Hepatocyte (in vitro differentiated cells): ENCODE results near the gene PCDHB6.
"Not testable (repeated sequence)": the region's sequence is repeated elsewhere in the genome, so short reads cannot be mapped to it uniquely, and the experiment has no call there.

ENCODE experiments used
- CTCF ChIP-seq: fragments of 200-600 bp; sonication (generic); IDR thresholded peaks from 2 replicates; pipeline ENCODE4 v1.5.1; 2016; ENCODE audit warnings: antibody characterized with exemption, mild to moderate bottlenecking; ENCODE audit not compliant: poor library complexity
- EZH2 ChIP-seq: fragments of 200-600 bp; sonication (generic); IDR thresholded peaks from 2 replicates; pipeline ENCODE4 v1.6.1; 2016; ENCODE audit warnings: antibody characterized with exemption, mild to moderate bottlenecking, borderline replicate concordance
- EZH2phosphoT487 ChIP-seq: fragments of 200-600 bp; sonication (generic); IDR thresholded peaks from one replicate; pipeline ENCODE4 v1.6.1; 2018; ENCODE audit warnings: antibody characterized with exemption, mild to moderate bottlenecking, low read depth, moderate library complexity; ENCODE audit not compliant: unreplicated experiment, severe bottlenecking

DNA sequence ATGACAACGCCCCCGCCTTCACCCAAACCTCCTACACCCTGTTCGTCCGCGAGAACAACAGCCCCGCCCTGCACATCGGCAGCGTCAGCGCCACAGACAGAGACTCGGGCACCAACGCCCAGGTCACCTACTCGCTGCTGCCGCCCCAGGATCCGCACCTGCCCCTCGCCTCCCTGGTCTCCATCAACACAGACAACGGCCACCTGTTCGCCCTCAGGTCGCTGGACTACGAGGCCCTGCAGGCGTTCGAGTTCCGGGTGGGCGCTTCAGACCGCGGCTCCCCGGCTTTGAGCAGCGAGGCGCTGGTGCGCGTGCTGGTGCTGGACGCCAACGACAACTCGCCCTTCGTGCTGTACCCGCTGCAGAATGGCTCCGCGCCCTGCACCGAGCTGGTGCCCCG is 29.5 kb downstream of the PCDHB6 start:
- not testable (repeated sequence) for TF ChIP-seq CTCF, EZH2, EZH2phosphoT487
